Bronchial epithelial cell (primary cell): ENCODE measurements around the gene FBXL13. TPM values are rescaled to one million over a fixed set of nuclear protein-coding genes. Genes with fewer than 3 reads are reported as not detected.

Experiments
- DNase-seq: peaks from one replicate; pipeline ENCODE4 v3.0.0-alpha.2; 2010; ENCODE audit warnings: low read depth
- FAIRE-seq: peaks from 2 replicates; lab custom pipeline; 2011; peaks lifted over from hg19 to GRCh38; lab: Jason Lieb, UNC
- H3K27me3 ChIP-seq: 2 replicates; pipeline ENCODE4 v1.5.1; 2011; ENCODE audit warnings: low read length; ENCODE audit not compliant: control insufficient read depth, insufficient read depth
- H3K36me3 ChIP-seq: 2 replicates; pipeline ENCODE4 v1.5.1; 2011; ENCODE audit warnings: low read length; ENCODE audit not compliant: control insufficient read depth, insufficient read depth
- H3K4me3 ChIP-seq: 2 replicates; pipeline ENCODE4 v1.5.1; 2011; ENCODE audit warnings: mild to moderate bottlenecking, low read depth, low read length, control low read depth
- total RNA-seq: library from RNA; depleted of rRNA; stranded (reverse); fragments of >200 nt; gene quantifications from 2 replicates; pipeline ENCODE4 v1.2.1, GENCODE V29; 2014
- TF ChIP-seq, protein P1 (sequence below): IDR thresholded peaks from 2 replicates; pipeline ENCODE4 v1.5.1; 2011; ENCODE audit warnings: mild to moderate bottlenecking, moderate library complexity, low read length, control low read depth, inconsistent platforms; ENCODE audit not compliant: insufficient read depth, severe bottlenecking

The FBXL13 gene
- total RNA-seq, 1 donor from 2014 or later, result 0.26 TPM

GRCh38 chr7:102896585-102896984 is 178.0 kb downstream of the FBXL13 start:
- no peaks in the 10 kb centered on the region for H3K27me3 ChIP-seq
- H3K4me3 ChIP-seq, result no peak overlapping the region
- DNase-seq (no peak), FAIRE-seq (no peak)
- TF ChIP-seq, protein P1, sequence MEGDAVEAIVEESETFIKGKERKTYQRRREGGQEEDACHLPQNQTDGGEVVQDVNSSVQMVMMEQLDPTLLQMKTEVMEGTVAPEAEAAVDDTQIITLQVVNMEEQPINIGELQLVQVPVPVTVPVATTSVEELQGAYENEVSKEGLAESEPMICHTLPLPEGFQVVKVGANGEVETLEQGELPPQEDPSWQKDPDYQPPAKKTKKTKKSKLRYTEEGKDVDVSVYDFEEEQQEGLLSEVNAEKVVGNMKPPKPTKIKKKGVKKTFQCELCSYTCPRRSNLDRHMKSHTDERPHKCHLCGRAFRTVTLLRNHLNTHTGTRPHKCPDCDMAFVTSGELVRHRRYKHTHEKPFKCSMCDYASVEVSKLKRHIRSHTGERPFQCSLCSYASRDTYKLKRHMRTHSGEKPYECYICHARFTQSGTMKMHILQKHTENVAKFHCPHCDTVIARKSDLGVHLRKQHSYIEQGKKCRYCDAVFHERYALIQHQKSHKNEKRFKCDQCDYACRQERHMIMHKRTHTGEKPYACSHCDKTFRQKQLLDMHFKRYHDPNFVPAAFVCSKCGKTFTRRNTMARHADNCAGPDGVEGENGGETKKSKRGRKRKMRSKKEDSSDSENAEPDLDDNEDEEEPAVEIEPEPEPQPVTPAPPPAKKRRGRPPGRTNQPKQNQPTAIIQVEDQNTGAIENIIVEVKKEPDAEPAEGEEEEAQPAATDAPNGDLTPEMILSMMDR, result no peak
- no peaks in the 10 kb centered on the region for H3K36me3 ChIP-seq

- no peak for DNase-seq
- no peaks in the 10 kb centered on the region for H3K27me3 ChIP-seq
- H3K36me3 ChIP-seq, result no peaks in the 10 kb centered on the region
- FAIRE-seq, result no peak
- H3K4me3 ChIP-seq, result no peak overlapping the region
- TF ChIP-seq, protein P1, result no peak
Measured at GRCh38 chr7:102895602-102896001, 179.0 kb downstream of the FBXL13 start.

DNA sequence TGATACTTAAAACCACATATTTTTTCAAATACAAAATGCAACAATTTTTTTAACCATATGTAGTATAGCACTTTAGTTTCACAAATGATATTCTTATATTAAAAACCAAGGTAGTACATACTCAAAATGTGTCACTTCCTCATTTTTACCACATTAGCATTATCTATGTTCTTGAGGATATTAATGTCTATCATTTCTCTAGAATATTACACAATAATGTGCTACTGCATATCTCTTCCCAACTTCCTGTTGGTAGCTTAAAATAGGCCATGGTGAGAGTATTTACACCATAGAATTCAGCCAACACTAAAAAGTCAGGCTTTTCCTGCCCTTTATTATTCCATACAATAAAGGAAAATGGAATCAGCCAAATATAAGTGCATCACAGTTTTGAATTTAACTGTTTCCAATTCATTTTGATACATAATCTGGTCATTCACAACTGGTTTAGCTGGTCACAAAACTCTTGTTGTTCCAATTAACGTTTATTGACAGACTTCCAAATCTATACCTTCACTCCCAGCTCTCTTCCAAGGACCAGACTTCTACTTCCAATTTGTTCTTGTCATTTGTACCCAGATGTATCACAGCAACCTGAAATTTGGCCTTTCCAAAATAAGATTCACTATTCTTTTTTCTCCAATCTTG is 181.8 kb downstream of the FBXL13 start:
- Histone ChIP-seq H3K4me3 (no peak overlapping the region), H3K27me3 (no peaks in the 10 kb centered on the region), H3K36me3 (no peaks in the 10 kb centered on the region)
- DNase-seq (peak; percentile 62), FAIRE-seq (no peak)
- TF ChIP-seq, protein P1, result no peak

- TF ChIP-seq, protein P1, result no peak
- FAIRE-seq (no peak), DNase-seq (peak; percentile 83)
- Histone ChIP-seq H3K36me3 (no peaks in the 10 kb centered on the region), H3K4me3 (no peak overlapping the region), H3K27me3 (no peaks in the 10 kb centered on the region)
Measured at GRCh38 chr7:102891693-102892261, 182.8 kb downstream of the FBXL13 start.

DNA sequence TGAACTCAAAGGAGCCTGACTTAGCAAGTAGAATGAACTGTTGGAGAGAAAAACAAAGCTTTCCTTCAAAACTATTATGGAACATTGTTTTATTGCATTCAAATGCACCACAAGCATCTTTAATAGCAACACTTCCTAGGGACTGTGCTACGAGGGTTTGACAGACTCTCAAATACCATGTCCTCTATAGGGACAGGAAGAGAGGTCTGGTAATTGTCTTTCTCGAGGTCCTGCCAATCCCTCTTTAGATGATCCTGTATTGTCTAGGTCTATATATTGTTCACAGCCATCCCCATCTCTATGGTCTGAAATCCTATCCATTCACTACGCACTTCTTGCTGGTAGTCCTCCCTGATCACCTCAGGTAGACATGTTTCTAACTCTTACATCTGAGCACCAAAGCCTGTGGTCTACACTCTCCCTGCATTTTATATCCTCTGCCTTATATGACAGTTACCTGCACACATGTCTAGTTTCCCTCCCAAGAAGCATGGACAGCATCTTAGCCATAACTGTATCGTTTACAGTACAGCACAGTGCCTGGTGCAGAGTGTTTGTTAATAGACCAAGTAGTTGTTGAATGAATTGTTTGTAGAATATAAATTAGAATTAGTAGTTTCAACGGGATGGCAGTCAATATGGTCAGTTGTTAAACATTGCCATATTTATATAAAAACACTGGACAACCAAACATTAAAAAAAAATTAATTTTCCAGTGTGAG is 183.5 kb downstream of the FBXL13 start:
- TF ChIP-seq, protein P1, result no peak
- Histone ChIP-seq H3K36me3 (no peaks in the 10 kb centered on the region), H3K27me3 (no peaks in the 10 kb centered on the region), H3K4me3 (no peak overlapping the region)
- no peak for FAIRE-seq
- DNase-seq, result no peak
